Duodenal mucosa (tissue), 2 donors: ENCODE measurements around the gene RHEX.

Source experiments
- H3K27ac ChIP-seq: one replicate; pipeline ENCODE4 v1.7.0; 2013; ENCODE audit warnings: low read depth, low read length
- H3K27me3 ChIP-seq, 2 donors: one replicate each; pipeline ENCODE4 v1.7.0; 2013; ENCODE audit warnings: low read length in 2 of 2, control low read depth in 1 of 2; ENCODE audit not compliant: insufficient read depth in 2 of 2, control insufficient read depth in 1 of 2
- H3K36me3 ChIP-seq, 2 donors: one replicate each; pipeline ENCODE4 v1.7.0; 2013; ENCODE audit warnings: low read length in 2 of 2, control low read depth in 1 of 2; ENCODE audit not compliant: insufficient read depth in 2 of 2, control insufficient read depth in 1 of 2
- H3K4me1 ChIP-seq, 2 donors: one replicate each; pipeline ENCODE4 v1.7.0; 2013; ENCODE audit warnings: low read length in 2 of 2, control low read depth in 1 of 2; ENCODE audit not compliant: insufficient read depth in 2 of 2, control insufficient read depth in 1 of 2
- H3K4me3 ChIP-seq, 2 donors: one replicate each; pipeline ENCODE4 v1.7.0; 2013; ENCODE audit warnings: low read length in 2 of 2, low read depth in 1 of 2
- H3K9ac ChIP-seq, 2 donors: one replicate each; pipeline ENCODE4 v1.7.0; 2013; ENCODE audit warnings: low read length in 2 of 2, low read depth in 1 of 2
- H3K9me3 ChIP-seq, 2 donors: one replicate each; pipeline ENCODE4 v1.7.0; 2013; ENCODE audit warnings: low read length in 2 of 2, control low read depth in 1 of 2; ENCODE audit not compliant: control insufficient read depth in 1 of 2

Gene RHEX

GRCh38 chr1:206106328-206107167, 53.6 kb downstream of the RHEX start:
- no peaks in the 10 kb centered on the region for H3K4me1 ChIP-seq

DNA sequence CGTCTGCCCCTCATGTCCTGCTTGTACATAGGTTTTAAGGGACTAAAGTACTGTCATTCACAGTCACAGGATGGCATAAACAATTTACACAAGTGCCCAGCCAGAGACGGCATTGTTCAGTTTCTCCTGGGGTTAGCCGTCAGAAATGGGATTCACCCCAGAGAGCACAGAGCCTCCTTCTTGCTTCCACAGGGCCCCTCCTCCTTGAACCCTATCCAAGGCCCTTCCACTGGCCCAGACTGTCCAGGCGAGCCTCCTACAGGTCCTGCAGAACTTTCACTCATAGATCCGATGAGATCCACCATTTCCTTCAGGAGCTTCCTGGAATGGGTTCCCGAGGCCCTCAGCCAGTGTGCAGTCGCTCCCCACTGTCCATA, 54.2 kb downstream of the RHEX start:
- Histone ChIP-seq H3K9ac (no peak overlapping the region), H3K36me3 (no peaks in the 10 kb centered on the region), H3K27ac (no peak overlapping the region), H3K27me3 (no peaks in the 10 kb centered on the region), H3K4me3 (no peak overlapping the region), H3K4me1 (no peaks in the 10 kb centered on the region), H3K9me3 (no peaks in the 10 kb centered on the region)

More at GRCh38 chr1:206106328-206107167, 53.6 kb downstream of the RHEX start:
- no peaks in the 10 kb centered on the region for H3K9me3 ChIP-seq
- no peak overlapping the region for H3K4me3 ChIP-seq
- H3K36me3 ChIP-seq = no peaks in the 10 kb centered on the region
- no peaks in the 10 kb centered on the region for H3K27me3 ChIP-seq
- no peak overlapping the region for H3K27ac ChIP-seq
- H3K9ac ChIP-seq = no peak overlapping the region

GRCh38 chr1:206108635-206109034, 55.7 kb downstream of the RHEX start:
- Histone ChIP-seq H3K36me3 (no peaks in the 10 kb centered on the region), H3K9me3 (no peaks in the 10 kb centered on the region), H3K4me1 (peaks cover 7 to 8% of the 10 kb centered on the region in 2 donors), H3K27me3 (no peaks in the 10 kb centered on the region), H3K27ac (no peak overlapping the region), H3K4me3 (no peak overlapping the region), H3K9ac (no peak overlapping the region)

DNA sequence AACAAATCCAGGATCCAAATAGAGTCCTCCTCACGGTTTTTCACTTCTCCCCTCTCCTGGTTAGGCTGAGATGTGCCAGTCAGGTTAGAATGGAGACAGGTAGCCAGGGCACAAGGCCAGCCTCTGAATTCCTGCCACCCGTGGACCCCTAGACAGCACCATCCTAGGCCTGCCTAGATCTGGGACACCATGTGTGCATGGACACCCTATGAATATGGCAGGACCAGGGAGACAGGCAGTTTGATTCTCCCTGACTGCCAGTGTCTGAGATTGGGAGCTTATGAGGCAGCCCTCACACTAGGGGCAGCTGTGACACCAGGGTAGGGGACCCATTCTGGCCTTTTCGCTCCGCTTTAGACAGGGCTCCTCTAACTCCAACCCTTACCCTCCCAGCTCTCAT, 56.7 kb downstream of the RHEX start:
- H3K27ac ChIP-seq = no peak overlapping the region

DNA sequence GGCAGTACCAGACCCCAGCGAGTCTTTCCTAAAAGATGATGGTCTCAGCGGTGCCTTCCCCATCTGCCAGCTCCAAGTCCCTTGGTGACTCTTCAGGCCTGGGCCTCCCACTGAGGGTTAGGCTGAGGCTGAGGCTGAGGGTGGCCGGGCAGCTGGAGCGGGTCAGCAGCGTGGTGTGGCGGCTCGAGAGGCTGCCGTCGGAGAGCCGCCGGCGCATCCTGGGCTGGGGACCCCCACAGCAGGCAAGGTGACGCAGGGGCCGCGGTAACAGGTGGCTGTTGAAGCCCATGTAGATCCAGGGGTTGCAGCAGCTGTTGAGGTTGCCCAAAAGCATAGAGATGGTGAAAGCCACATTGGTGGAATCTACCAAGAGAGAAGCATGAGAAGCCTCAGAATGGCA, 57.2 kb downstream of the RHEX start:
- H3K36me3 ChIP-seq = no peaks in the 10 kb centered on the region
- H3K4me3 ChIP-seq = no peak overlapping the region
- no peak overlapping the region for H3K9ac ChIP-seq
- H3K9me3 ChIP-seq = no peaks in the 10 kb centered on the region
- no peaks in the 10 kb centered on the region for H3K27me3 ChIP-seq
- H3K4me1 ChIP-seq = peaks cover 7 to 8% of the 10 kb centered on the region in 2 donors
- H3K27ac ChIP-seq = no peak overlapping the region

More for the DNA sequence above, 56.7 kb downstream of the RHEX start:
- H3K27me3 ChIP-seq = no peaks in the 10 kb centered on the region
- no peaks in the 10 kb centered on the region for H3K9me3 ChIP-seq
- no peak overlapping the region for H3K9ac ChIP-seq
- H3K4me3 ChIP-seq = no peak overlapping the region
- no peaks in the 10 kb centered on the region for H3K36me3 ChIP-seq
- peaks cover 7 to 8% of the 10 kb centered on the region in 2 donors for H3K4me1 ChIP-seq

DNA sequence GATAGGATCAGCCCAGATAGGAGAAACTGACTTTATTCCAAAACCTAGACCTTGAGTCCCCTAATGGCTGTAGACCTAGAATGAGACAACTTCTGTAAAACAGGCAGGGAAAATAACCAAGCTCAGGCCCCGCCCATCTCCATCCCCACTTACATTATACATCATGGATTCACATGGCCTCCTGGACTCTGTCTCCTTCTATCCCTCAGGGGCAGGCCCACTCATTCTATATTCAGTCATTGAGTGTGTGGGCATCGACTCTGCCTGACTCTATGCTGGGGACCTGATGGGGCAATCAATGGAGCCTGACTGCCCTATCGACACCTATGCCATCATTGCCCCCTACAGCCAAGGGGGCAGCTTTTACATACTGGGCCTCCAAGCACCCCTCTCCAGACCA, 57.8 kb downstream of the RHEX start:
- Histone ChIP-seq H3K9ac (no peak overlapping the region), H3K36me3 (no peaks in the 10 kb centered on the region)

DNA sequence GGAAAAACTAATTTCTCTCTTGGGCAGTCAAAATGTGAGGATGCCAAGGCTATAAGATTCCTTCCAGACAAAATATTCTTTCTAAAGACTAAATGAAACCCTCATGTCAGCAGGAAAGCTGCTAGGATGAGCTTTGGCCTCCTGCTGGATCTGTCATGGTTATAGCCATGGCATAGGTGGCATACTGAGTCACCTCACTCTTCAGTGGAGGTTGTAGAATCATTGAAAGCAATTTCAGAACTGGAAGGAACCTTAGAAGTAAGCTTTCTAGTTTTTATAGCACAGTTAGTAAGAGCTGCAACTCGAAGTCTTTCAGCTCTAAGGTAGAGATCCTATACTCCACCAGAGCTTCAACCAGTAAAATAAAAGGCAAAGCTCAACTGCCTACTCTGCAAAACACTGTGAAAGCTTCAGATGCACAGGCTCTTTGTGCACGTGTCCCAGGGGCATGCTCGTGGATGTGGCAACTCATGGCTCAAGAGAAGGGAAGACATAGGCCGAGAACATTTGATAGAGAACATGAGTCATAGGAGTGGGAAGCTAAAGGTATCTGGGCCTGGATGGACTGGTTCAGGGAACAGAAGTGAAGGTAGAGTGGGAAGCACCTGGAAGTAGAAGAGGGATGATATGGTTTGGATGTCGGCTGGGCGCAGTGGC, 58.4 kb downstream of the RHEX start:
- H3K27me3 ChIP-seq = peaks cover 2% of the 10 kb centered on the region in 2 donors
- H3K36me3 ChIP-seq = no peaks in the 10 kb centered on the region
- H3K4me3 ChIP-seq = no peak overlapping the region
- H3K4me1 ChIP-seq = peaks cover 7 to 8% of the 10 kb centered on the region in 2 donors
- no peak overlapping the region for H3K27ac ChIP-seq
- H3K9ac ChIP-seq = no peak overlapping the region
- no peaks in the 10 kb centered on the region for H3K9me3 ChIP-seq

More for the DNA sequence above, 57.8 kb downstream of the RHEX start:
- Histone ChIP-seq H3K4me1 (peaks cover 7 to 8% of the 10 kb centered on the region in 2 donors), H3K27ac (no peak overlapping the region), H3K4me3 (no peak overlapping the region), H3K27me3 (no peaks in the 10 kb centered on the region), H3K9me3 (no peaks in the 10 kb centered on the region)

GRCh38 chr1:206112600-206113301, 59.8 kb downstream of the RHEX start:
- no peak overlapping the region for H3K9ac ChIP-seq
- H3K27me3 ChIP-seq = peaks cover 14 to 15% of the 10 kb centered on the region in 2 donors
- no peak overlapping the region for H3K27ac ChIP-seq
- peaks cover 7 to 15% of the 10 kb centered on the region in 2 donors for H3K4me1 ChIP-seq
- H3K36me3 ChIP-seq = no peaks in the 10 kb centered on the region
- no peaks in the 10 kb centered on the region for H3K9me3 ChIP-seq
- peak overlapping the region in 1 of 2 donors; percentile 23 for H3K4me3 ChIP-seq

GRCh38 chr1:206114692-206115640, 62.0 kb downstream of the RHEX start:
- H3K36me3 ChIP-seq = no peaks in the 10 kb centered on the region
- no peak overlapping the region for H3K4me3 ChIP-seq
- no peak overlapping the region for H3K27ac ChIP-seq
- no peak overlapping the region for H3K9ac ChIP-seq
- peaks cover 19 to 21% of the 10 kb centered on the region in 2 donors for H3K27me3 ChIP-seq
- H3K4me1 ChIP-seq = peaks cover 7 to 17% of the 10 kb centered on the region in 2 donors
- H3K9me3 ChIP-seq = no peaks in the 10 kb centered on the region
